GM23338 (cell line): Measurements from ENCODE around the gene OAS2. TPM values are rescaled to one million over a fixed set of nuclear protein-coding genes. Genes with fewer than 3 reads are reported as not detected.

Experiments used
- ATAC-seq: fragments of 200-7000 bp; cut with Tn5 transposase; 3 replicates; pipeline ENCODE4 v1.9.1; 2020
- DNase-seq: peaks from one replicate; pipeline ENCODE4 v3.0.0-alpha.2; 2015; ENCODE audit warnings: low spot score
- H2AFZ ChIP-seq: fragments of 200-600 bp; sonication (generic); 2 replicates; pipeline ENCODE4 v1.8.0; 2016; ENCODE audit warnings: antibody characterized with exemption, mild to moderate bottlenecking, moderate library complexity
- H3F3A ChIP-seq: fragments of 200-600 bp; sonication (generic); replicated peaks from 2 replicates; pipeline ENCODE4 v1.8.0; 2017; ENCODE audit warnings: antibody characterized with exemption, mixed run types, low read depth
- H3K27ac ChIP-seq: fragments of 200-600 bp; sonication (generic); 2 replicates; pipeline ENCODE4 v1.6.1; 2016; ENCODE audit warnings: low read depth
- H3K27me3 ChIP-seq: fragments of 200-600 bp; sonication (generic); 2 replicates; pipeline ENCODE4 v1.8.0; 2016; ENCODE audit warnings: mild to moderate bottlenecking, mixed run types, moderate library complexity; ENCODE audit not compliant: insufficient read depth
- H3K36me3 ChIP-seq: fragments of 200-600 bp; sonication (generic); 2 replicates; pipeline ENCODE4 v1.8.0; 2016; ENCODE audit warnings: mild to moderate bottlenecking; ENCODE audit not compliant: insufficient read depth
- H3K4me1 ChIP-seq: fragments of 200-600 bp; sonication (generic); 2 replicates; pipeline ENCODE4 v1.8.0; 2016; ENCODE audit warnings: mild to moderate bottlenecking, moderate library complexity; ENCODE audit not compliant: insufficient read depth
- H3K4me2 ChIP-seq: fragments of 200-600 bp; sonication (generic); 2 replicates; pipeline ENCODE4 v1.7.1; 2017; ENCODE audit warnings: mixed run types
- H3K4me3 ChIP-seq: fragments of 200-600 bp; sonication (generic); 2 replicates; pipeline ENCODE4 v1.6.1; 2016; ENCODE audit warnings: mixed run types
- H3K79me2 ChIP-seq: fragments of 200-600 bp; sonication (generic); replicated peaks from 2 replicates; pipeline ENCODE4 v1.8.0; 2017; ENCODE audit warnings: mild to moderate bottlenecking; ENCODE audit not compliant: insufficient read depth
- H3K9me2 ChIP-seq: fragments of 200-600 bp; sonication (generic); 2 replicates; pipeline ENCODE4 v1.8.0; 2017; ENCODE audit not compliant: insufficient read depth
- H4K20me1 ChIP-seq: fragments of 200-600 bp; sonication (generic); replicated peaks from 2 replicates; pipeline ENCODE4 v1.8.0; 2017; ENCODE audit warnings: mild to moderate bottlenecking; ENCODE audit not compliant: insufficient read depth
- H3K27ac Mint-ChIP-seq: 2 replicates; pipeline ENCODE4 v1.8.0; 2020; ENCODE audit warnings: inconsistent platforms, mild to moderate bottlenecking, moderate library complexity, mixed read lengths
- H3K27me3 Mint-ChIP-seq: 3 replicates; pipeline ENCODE4 v1.8.0; 2022; ENCODE audit warnings: low read depth, mild to moderate bottlenecking, moderate library complexity, mixed read lengths, inconsistent platforms; ENCODE audit not compliant: insufficient read depth, poor library complexity
- H3K36me3 Mint-ChIP-seq: 3 replicates; pipeline ENCODE4 v1.8.0; 2021; ENCODE audit warnings: low read depth, mild to moderate bottlenecking, inconsistent platforms, moderate library complexity, mixed read lengths
- H3K4me1 Mint-ChIP-seq: 3 replicates; pipeline ENCODE4 v1.8.0; 2020; ENCODE audit warnings: mild to moderate bottlenecking, inconsistent platforms, mixed read lengths
- H3K4me3 Mint-ChIP-seq: 3 replicates; pipeline ENCODE4 v1.8.0; 2021; ENCODE audit warnings: moderate library complexity, mild to moderate bottlenecking, inconsistent platforms, mixed read lengths
- H3K9me3 Mint-ChIP-seq: 3 replicates; pipeline ENCODE4 v1.8.0; 2020; ENCODE audit warnings: moderate library complexity, mild to moderate bottlenecking, inconsistent platforms, mixed read lengths
- CREB1 ChIP-seq: fragments of 250-450 bp; sonication (Bioruptor Pico); IDR thresholded peaks from 2 replicates; pipeline ENCODE4 v1.5.0; 2020; ENCODE audit warnings: low read depth, mild to moderate bottlenecking, moderate library complexity
- CTCF ChIP-seq, 2 experiments: fragments of 200-600 bp in 1 of 2; sonication (generic) in 1 of 2; conservative IDR thresholded peaks; 2 replicates each; pipeline versions ENCODE4 v1.5.1 to v1.6.1; 2016 to 2017; ENCODE audit warnings: antibody characterized with exemption in 2 of 2, low read depth in 2 of 2, mild to moderate bottlenecking in 2 of 2, moderate library complexity in 1 of 2
- ETS1 ChIP-seq: IDR thresholded peaks from 2 replicates; pipeline ENCODE4 v1.6.1; 2016; ENCODE audit warnings: antibody characterized with exemption
- EZH2 ChIP-seq: fragments of 200-600 bp; sonication (generic); IDR thresholded peaks from one replicate; pipeline ENCODE4 v1.8.0; 2017; ENCODE audit warnings: antibody characterized with exemption, mild to moderate bottlenecking, low read depth; ENCODE audit not compliant: unreplicated experiment
- EZH2phosphoT487 ChIP-seq: fragments of 200-600 bp; sonication (generic); IDR thresholded peaks from one replicate; pipeline ENCODE4 v1.8.1; 2018; ENCODE audit warnings: antibody characterized with exemption; ENCODE audit not compliant: unreplicated experiment
- JUNB ChIP-seq: IDR thresholded peaks from one replicate; pipeline ENCODE4 v1.6.1; 2016; ENCODE audit warnings: antibody characterized with exemption; ENCODE audit not compliant: unreplicated experiment
- NANOG ChIP-seq: IDR thresholded peaks from 2 replicates; pipeline ENCODE4 v1.6.1; 2016; ENCODE audit warnings: antibody characterized with exemption, borderline replicate concordance
- POLR2AphosphoS5 ChIP-seq: IDR thresholded peaks from 2 replicates; pipeline ENCODE4 v1.6.1; 2016; ENCODE audit warnings: antibody characterized with exemption, low read depth
- REST ChIP-seq: IDR thresholded peaks from one replicate; pipeline ENCODE4 v1.6.1; 2018; ENCODE audit warnings: antibody characterized with exemption; ENCODE audit not compliant: unreplicated experiment
- STAT1 ChIP-seq: IDR thresholded peaks from one replicate; pipeline ENCODE4 v1.6.1; 2016; ENCODE audit warnings: antibody characterized with exemption; ENCODE audit not compliant: unreplicated experiment
- ZNF114 ChIP-seq: fragments of 250-450 bp; sonication (Bioruptor Pico); IDR thresholded peaks from 2 replicates; pipeline ENCODE4 v1.5.0; 2020; ENCODE audit warnings: mild to moderate bottlenecking, moderate library complexity
- polyA plus RNA-seq: library from polyadenylated mRNA; unstranded; fragments of >200 nt; fragmentation: Nextera tagmentation; extraction: Ambion mirVana; gene quantifications from 2 replicates; pipeline ENCODE4 v1.2.1, GENCODE V29; 2016
- total RNA-seq: library from RNA; depleted of rRNA; stranded (reverse); fragments of >200 nt; shearing (Covaris generic); gene quantifications from 2 replicates; pipeline ENCODE4 v1.2.3, GENCODE V29; 2014

OAS2 gene
- total and polyA plus RNA-seq, 2 experiments from 2014 or later = 0.10 TPM; not detected in 1

GRCh38 chr12:112970391-112970790 lies 7.9 kb upstream of the OAS2 start:
- no peaks in the 10 kb centered on the region for H3K4me1 ChIP-seq

More at GRCh38 chr12:112970391-112970790, 7.9 kb upstream of the OAS2 start:
- peaks cover 14% of the 10 kb centered on the region for H3K27me3 Mint-ChIP-seq
- Histone ChIP-seq H4K20me1 (no peaks in the 10 kb centered on the region), H3K4me2 (no peak overlapping the region), H3F3A (no peaks in the 10 kb centered on the region), H3K27me3 (no peaks in the 10 kb centered on the region), H3K79me2 (no peaks in the 10 kb centered on the region), H3K27ac (no peak overlapping the region), H3K4me3 (no peak overlapping the region), H3K36me3 (no peaks in the 10 kb centered on the region), H2AFZ (no peak overlapping the region), H3K9me2 (0 out of 2 replicates have a peak, but pooled peaks cover 5% of the 10 kb centered on the region)
- no peaks in the 10 kb centered on the region for H3K4me1 Mint-ChIP-seq
- no peak overlapping the region for H3K4me3 Mint-ChIP-seq
- TF ChIP-seq POLR2AphosphoS5 (no peak), ETS1 (no peak), CTCF (conservative IDR thresholded peaks at IDR 0.05; ENCODE audit: low read depth in 2 of 2) (no peak), JUNB (no peak), REST (no peak), CREB1 (no peak), STAT1 (no peak), ZNF114 (CRISPR knock-in tag) (no peak), NANOG (no peak), EZH2phosphoT487 (no peak), EZH2 (no peak)
- H3K36me3 Mint-ChIP-seq = no peaks in the 10 kb centered on the region
- no peak for ATAC-seq
- no peak for DNase-seq
- no peak overlapping the region for H3K27ac Mint-ChIP-seq
- no peaks in the 10 kb centered on the region for H3K9me3 Mint-ChIP-seq
